Glutamatergic neuron (in vitro differentiated cells): ENCODE results near the gene SLC38A4. TPM values are rescaled to one million over a fixed set of nuclear protein-coding genes. Genes with fewer than 3 reads are reported as not detected.

Experiments
- DNase-seq: peaks from one replicate; pipeline ENCODE4 v3.0.0; 2022
- H3K27ac Mint-ChIP-seq: one replicate; pipeline ENCODE4 v1.8.0; 2020; ENCODE audit warnings: mild to moderate bottlenecking, mixed read lengths, inconsistent platforms; ENCODE audit not compliant: unreplicated experiment
- H3K27me3 Mint-ChIP-seq: one replicate; pipeline ENCODE4 v1.8.0; 2020; ENCODE audit warnings: mild to moderate bottlenecking, moderate library complexity, mixed read lengths, inconsistent platforms; ENCODE audit not compliant: unreplicated experiment
- H3K36me3 Mint-ChIP-seq: one replicate; pipeline ENCODE4 v1.8.0; 2020; ENCODE audit warnings: mild to moderate bottlenecking, mixed read lengths, inconsistent platforms; ENCODE audit not compliant: unreplicated experiment
- H3K4me1 Mint-ChIP-seq: one replicate; pipeline ENCODE4 v1.8.0; 2020; ENCODE audit warnings: mild to moderate bottlenecking, low read depth, mixed read lengths, inconsistent platforms; ENCODE audit not compliant: unreplicated experiment
- H3K4me3 Mint-ChIP-seq: one replicate; pipeline ENCODE4 v1.8.0; 2020; ENCODE audit warnings: mild to moderate bottlenecking, mixed read lengths, inconsistent platforms; ENCODE audit not compliant: unreplicated experiment
- H3K9me3 Mint-ChIP-seq: one replicate; pipeline ENCODE4 v1.8.0; 2020; ENCODE audit warnings: mild to moderate bottlenecking, moderate library complexity, mixed read lengths, inconsistent platforms; ENCODE audit not compliant: unreplicated experiment
- CTCF ChIP-seq: fragments of 200-600 bp; sonication (generic); IDR thresholded peaks from one replicate; pipeline ENCODE4 v1.5.0; 2021; ENCODE audit not compliant: partially characterized antibody, unreplicated experiment
- total RNA-seq: library from RNA; stranded (reverse); fragmentation: NEBNext Ultra II Directional; extraction: Animal tissue kit (Norgen Biotek cat#: 25700); gene quantifications from one replicate; pipeline ENCODE4 v1.2.1, GENCODE V29; 2021; ENCODE audit not compliant: unreplicated experiment

SLC38A4 gene
- total RNA-seq, 1 donor from 2014 or later, result 0.98 TPM

- no peak overlapping the region for H3K27ac Mint-ChIP-seq
- H3K36me3 Mint-ChIP-seq, result peaks cover 11% of the 10 kb centered on the region
- H3K4me1 Mint-ChIP-seq, result no peaks in the 10 kb centered on the region
- no peaks in the 10 kb centered on the region for H3K27me3 Mint-ChIP-seq
- H3K4me3 Mint-ChIP-seq, result no peak overlapping the region
- TF ChIP-seq CTCF, result no peak
- H3K9me3 Mint-ChIP-seq, result peaks cover under 1% of the 10 kb centered on the region
- no peak for DNase-seq
These were observed 62.6 kb downstream of the SLC38A4 start for GRCh38 chr12:46763230-46763629.

- Mint-ChIP-seq H3K4me1 (no peaks in the 10 kb centered on the region), H3K9me3 (peaks cover 2% of the 10 kb centered on the region), H3K27me3 (peaks cover 1% of the 10 kb centered on the region), H3K27ac (no peak overlapping the region), H3K4me3 (no peak overlapping the region), H3K36me3 (peaks cover 12% of the 10 kb centered on the region)
- no peak for DNase-seq
- TF ChIP-seq CTCF, result no peak
These were observed 71.2 kb downstream of the SLC38A4 start for GRCh38 chr12:46754550-46754949.

- Mint-ChIP-seq H3K4me1 (no peaks in the 10 kb centered on the region), H3K27me3 (peaks cover 1% of the 10 kb centered on the region), H3K9me3 (no peaks in the 10 kb centered on the region), H3K36me3 (no peaks in the 10 kb centered on the region), H3K4me3 (no peak overlapping the region), H3K27ac (no peak overlapping the region)
- no peak for TF ChIP-seq CTCF
- DNase-seq, result no peak
These were observed 73.4 kb downstream of the SLC38A4 start for GRCh38 chr12:46752396-46752795.

GRCh38 chr12:46751173-46751572 lies 74.6 kb downstream of the SLC38A4 start:
- no peak overlapping the region for H3K27ac Mint-ChIP-seq
- no peaks in the 10 kb centered on the region for H3K9me3 Mint-ChIP-seq
- no peaks in the 10 kb centered on the region for H3K4me1 Mint-ChIP-seq
- DNase-seq, result no peak
- no peaks in the 10 kb centered on the region for H3K36me3 Mint-ChIP-seq
- H3K27me3 Mint-ChIP-seq, result peaks cover 1% of the 10 kb centered on the region
- no peak for TF ChIP-seq CTCF
- H3K4me3 Mint-ChIP-seq, result no peak overlapping the region

- Mint-ChIP-seq H3K4me1 (no peaks in the 10 kb centered on the region), H3K27ac (no peak overlapping the region), H3K27me3 (peaks cover 1% of the 10 kb centered on the region), H3K4me3 (no peak overlapping the region), H3K36me3 (no peaks in the 10 kb centered on the region), H3K9me3 (no peaks in the 10 kb centered on the region)
- no peak for TF ChIP-seq CTCF
- DNase-seq, result no peak
These were observed 76.5 kb downstream of the SLC38A4 start for GRCh38 chr12:46749322-46749721.
